ENCODE results near the gene UNC80.

The UNC80 gene

DNA sequence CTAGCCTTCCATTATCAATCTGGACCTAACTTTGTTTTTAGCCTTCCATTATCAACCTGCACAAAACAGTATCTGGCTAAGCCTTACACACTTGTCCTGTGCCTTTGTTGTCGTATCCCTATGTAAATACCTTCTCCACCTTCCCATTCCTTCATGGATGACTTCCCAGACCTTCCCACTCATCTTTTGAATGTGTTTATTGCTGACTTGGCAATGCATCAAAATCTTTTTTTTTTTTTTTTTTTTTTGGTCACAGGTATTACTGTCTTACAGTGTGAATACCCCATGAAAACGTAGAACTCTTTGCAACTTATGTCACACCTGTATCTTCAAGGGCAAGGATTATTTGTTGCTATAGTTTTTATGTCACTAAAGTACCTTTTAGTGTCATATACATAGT lies 256.5 kb downstream of the UNC80 start:
- no peak for DNase-seq (ENCODE audit: low read depth)

DNA sequence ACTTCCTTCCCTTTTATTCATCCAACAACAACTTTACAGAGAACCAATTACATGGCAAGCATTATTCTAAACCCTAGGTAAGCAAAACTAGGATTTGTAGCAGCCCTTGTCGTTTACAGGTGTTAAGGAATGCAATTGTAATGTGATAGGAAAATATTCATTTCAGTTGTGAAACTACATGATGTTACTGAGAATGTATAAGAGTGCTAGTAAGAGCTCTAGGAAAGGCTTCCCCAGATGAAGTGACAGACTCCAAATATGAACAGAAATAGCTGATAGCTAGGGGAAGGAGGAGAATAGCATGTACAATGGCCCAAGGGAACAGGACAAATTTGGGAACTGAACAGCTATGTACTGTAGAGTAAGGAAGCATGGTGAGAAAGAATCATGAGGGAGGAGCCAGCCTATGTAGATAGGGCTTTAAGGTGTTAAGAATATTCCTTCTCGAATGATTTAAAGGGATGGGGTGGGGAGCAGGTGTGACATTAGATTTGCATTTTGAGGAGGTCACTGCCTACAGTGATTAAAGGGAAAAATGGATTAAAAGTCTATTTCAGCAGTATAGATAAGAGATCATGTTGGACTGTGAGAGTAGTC lies 262.6 kb downstream of the UNC80 start:
- no peak for DNase-seq (ENCODE audit: low read depth)

DNA sequence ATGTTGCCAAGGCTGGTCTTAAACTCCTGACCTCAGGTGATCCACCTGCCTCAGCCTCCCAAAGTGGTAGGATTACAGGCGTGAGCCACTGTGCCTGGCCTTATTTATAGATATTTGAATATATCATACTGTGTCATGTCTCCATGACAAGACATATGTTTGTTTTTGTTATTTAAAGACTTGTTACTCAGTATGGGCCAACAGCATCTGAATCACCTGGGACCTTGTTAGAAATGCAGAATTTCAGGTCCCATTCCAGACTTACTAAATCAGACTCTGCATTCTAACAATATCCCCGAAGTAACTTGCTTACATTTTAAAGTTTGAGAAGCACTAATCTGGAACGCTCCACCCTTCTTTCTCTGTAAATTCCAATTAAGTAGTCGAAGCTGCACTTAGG lies 264.0 kb downstream of the UNC80 start:
- DNase-seq (ENCODE audit: low read depth), result no peak

DNA sequence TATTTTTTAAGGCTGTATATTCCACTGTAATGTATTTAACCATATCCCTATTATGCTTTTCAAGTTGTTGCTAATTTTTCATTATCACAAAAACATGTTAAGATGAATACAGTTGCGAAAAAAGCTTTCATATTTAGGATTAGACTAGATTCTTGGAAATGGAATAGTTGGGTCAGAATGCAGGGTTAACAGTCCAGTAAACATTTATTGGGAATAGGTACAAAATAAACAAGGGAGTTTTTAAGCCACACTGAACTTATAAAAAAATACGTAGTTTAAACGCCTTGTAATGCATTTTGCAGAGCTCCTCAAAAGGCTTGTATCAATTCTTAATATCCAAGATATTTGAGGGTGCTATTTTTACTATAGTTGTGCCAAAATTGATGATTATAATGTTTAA lies 266.4 kb downstream of the UNC80 start:
- DNase-seq (ENCODE audit: low read depth), result no peak

DNA sequence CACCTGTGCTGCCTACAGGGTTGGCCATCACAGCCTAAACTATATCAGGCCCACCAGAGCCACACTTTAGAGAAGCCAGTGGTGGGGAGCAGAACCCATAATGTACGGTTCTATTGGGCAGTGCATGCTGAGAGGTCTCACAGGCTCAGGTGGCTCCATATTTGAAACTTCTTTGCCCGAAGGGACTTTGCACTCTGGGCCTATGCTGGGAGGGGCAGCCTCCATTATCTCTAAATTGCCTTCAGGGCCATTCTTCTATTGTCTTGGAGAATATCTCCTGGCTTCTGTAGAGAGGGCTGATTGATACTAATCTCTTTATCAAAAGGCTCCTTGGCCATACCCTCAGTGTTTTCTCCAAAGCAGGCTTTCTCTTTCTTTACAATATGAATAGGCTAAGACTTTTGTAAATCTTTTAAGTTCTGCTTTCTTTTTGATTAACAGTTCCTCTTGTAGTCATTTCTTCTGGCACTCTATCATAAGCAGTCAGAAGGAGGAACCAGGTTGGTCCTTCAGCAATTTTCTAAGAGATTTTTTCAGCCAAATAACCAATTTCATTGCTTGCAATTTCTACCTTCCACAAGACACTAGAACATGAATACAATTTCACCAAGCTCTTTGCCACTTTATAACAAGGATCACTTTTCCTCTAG lies 275.3 kb downstream of the UNC80 start:
- no peak for DNase-seq (ENCODE audit: low read depth)
